GM12872 (cell line): ENCODE results near the gene NDRG2.
A peak's percentile ranks its signal among the peaks of the same experiment; 100 is the strongest.

Experiments used
- TF ChIP-seq, protein P1 (sequence below): IDR thresholded peaks from 3 replicates; pipeline ENCODE4 v1.5.1; 2011; ENCODE audit warnings: low read depth, mild to moderate bottlenecking, low read length, moderate library complexity; ENCODE audit not compliant: insufficient read depth

The NDRG2 gene

DNA sequence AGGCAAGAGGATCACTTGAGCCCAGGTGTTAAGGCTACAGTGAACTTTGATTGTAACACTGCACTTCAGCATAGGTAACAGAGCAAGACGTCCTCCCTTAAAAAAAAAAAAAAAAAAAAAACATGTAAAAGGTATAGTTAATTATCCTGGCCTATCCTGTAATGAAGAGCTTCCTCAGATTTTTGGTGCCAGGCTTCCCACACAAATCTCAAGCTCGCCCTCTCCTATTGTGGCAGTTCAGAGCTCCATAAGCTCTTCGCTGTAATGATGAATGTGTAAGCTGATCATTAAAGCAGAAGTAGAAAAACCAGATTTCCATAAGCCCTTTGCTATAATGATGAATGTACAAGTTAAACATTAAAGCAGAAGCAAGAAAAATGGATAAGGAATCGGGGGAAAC lies 27.7 kb downstream of the NDRG2 start:
- TF ChIP-seq, protein P1, sequence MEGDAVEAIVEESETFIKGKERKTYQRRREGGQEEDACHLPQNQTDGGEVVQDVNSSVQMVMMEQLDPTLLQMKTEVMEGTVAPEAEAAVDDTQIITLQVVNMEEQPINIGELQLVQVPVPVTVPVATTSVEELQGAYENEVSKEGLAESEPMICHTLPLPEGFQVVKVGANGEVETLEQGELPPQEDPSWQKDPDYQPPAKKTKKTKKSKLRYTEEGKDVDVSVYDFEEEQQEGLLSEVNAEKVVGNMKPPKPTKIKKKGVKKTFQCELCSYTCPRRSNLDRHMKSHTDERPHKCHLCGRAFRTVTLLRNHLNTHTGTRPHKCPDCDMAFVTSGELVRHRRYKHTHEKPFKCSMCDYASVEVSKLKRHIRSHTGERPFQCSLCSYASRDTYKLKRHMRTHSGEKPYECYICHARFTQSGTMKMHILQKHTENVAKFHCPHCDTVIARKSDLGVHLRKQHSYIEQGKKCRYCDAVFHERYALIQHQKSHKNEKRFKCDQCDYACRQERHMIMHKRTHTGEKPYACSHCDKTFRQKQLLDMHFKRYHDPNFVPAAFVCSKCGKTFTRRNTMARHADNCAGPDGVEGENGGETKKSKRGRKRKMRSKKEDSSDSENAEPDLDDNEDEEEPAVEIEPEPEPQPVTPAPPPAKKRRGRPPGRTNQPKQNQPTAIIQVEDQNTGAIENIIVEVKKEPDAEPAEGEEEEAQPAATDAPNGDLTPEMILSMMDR, result no peak

DNA sequence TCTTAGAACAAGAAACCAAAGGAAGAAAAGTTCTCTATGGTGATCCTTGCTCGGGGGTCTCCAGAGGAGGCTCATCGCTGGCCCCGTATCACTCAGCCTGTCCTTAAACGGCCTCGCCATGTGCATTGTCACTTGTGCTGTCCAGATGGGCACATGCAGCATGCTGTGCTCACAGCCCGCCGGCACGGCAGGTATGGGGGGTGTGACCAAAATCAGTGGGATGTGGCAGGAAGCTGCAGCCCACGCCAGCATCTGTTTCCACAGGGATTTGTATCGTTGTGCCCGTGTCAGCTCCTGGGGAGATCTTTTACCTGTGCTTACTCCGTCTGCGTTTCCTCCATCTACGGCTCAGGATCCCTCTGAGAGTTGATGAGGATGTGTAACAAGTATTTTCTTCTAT lies 28.3 kb downstream of the NDRG2 start:
- TF ChIP-seq, protein P1, result no peak

DNA sequence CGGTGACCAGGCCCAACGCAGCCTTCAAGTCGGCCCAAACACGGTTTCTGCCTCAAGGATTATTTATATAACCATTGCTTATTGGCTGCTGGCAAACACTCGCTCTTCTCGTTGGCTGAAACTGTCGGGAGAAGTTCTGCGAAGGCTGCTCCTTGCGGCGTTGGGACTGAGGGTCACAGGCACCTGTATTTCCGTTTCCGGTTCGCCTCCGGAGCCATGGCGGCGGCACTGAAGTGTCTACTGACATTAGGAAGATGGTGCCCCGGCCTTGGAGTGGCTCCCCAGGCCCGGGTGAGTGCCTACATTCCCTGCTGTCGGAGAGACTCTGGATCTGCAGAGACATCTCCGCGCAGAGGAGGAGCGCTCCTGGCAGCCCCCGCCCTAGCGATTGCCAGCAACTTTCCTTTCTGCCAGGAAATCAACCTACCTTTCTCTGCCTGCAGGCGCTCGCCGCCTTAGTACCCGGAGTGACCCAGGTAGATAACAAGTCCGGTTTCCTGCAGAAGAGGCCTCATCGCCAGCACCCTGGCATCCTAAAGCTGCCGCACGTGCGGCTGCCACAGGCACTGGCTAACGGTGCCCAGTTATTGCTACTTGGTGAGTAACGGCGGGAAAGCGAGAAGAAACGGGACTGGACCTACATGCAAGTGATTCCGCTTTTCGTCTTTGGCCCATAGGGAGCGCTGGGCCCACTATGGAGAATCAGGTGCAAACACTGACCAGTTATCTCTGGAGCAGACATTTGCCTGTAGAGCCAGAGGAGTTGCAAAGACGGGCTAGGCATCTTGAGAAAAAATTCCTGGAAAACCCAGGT lies 34.9 kb downstream of the NDRG2 start, which contains the start of gene METTL17:
METTL17 (plus strand) TSS at position 194 of the 814 bp plus-strand sequence; CDS start at position 217, 23 bp downstream.
- TF ChIP-seq, protein P1, result peak; percentile 55

DNA sequence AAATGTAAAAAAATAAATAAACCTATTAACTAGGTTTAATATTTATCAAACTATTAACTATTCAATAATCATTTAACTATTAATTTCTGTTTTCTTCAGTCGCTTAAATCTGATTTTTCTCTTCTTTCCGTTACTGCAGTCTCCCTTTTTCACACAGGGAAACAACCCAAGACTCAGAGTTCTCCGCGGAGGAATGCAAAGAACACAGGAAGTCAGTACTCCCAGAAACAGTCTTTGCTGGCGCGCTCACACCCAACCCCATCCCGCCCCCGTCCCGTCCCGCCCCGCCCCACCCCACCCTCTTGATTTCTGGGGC lies 35.4 kb downstream of the NDRG2 start:
- TF ChIP-seq, protein P1, result no peak

DNA sequence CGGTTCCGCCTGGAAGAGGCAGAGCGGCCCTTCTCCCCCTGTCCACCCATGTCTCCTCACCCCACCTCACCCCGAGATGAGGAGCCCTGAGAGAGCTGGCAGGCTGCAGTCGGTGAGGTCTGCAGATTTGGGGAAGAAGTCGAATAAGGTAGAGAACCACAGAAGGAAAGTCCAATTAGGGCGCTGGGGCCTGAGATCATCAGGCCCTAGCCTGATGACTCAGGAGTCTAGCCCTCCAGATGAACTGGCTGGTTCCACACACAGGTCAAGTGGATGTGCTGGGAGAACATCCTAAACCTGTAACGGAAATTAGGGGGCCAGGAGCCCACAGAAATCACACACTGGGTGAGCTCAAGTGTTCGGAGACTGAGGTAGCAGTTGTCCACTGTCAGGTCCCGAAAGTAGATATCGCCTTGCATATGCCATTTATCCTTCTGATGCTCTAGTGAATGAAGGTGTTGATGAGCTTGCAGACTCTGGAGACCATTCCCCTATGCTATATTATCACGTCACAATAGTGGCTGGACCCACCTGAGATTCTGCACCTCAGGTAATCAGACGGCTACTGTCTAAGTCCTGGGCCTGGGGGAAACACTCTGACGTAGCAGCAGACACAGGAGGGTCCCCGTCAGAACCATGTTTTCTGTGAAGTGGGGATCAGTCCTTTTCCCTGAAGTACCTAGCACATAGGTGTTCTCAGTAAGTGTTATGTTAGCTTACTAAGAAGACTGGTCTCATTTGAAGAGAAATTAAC lies 36.0 kb downstream of the NDRG2 start:
- TF ChIP-seq, protein P1, result no peak

DNA sequence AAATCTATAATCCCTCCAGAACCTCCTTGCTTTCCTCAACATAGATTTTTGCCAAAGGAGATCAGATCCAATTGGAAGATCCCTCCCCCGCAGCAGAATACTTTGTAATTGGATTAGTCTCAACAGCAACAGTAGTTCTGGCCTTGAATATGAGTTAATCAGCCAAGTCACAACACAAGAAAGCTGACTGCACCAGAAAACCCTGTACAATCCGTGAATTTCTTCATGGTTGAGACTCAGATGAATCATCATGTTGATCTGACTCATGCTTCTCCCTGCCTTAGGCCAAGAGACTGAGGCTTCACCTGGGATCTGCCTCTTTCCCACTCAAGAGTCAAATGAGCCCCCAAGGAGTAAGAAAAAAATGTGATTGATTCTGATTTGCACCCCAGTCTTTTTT lies 38.0 kb downstream of the NDRG2 start:
- TF ChIP-seq, protein P1, result no peak

DNA sequence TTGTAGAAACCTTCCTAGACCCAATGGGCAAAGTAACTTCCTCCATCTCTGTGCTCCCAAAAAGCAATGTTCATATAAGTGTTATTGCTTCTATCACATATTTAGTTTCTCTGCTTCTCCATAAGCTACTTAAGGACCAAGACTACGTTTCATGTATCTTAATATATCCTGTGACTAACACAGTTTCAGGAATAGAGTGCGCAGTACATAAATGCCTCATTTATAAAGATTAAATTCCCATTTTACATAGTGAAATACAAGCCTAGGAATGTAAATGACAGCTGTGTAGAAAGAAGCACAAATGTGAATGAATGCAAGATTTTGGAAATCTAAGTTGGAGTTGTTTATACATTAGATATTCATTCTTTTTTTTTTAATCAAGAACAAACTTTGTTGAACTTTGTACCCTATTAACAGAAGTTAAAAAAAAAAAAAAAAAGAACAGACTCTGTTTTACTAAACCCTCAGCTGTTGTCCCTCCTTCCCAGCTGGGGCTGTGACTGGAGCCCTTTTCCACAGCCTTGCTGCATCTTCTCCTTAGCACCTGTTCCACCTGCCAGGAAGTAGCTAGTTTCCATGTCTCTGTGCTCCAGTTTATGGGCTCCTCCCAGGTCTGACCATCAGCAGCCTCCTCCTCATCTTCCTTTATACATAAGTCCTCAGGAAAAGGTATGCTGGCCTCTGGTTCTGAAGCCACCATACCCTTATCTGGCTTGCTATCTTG lies 42.1 kb downstream of the NDRG2 start:
- TF ChIP-seq, protein P1, result no peak
